AG10803 (cell line): ENCODE measurements around the gene ITPR2.

ENCODE experiments used
- DNase-seq: peaks from one replicate; pipeline ENCODE4 v3.0.0; 2010; ENCODE audit warnings: low read depth
- H3K4me3 ChIP-seq: 2 replicates; pipeline ENCODE4 v1.5.1; 2011; ENCODE audit warnings: mild to moderate bottlenecking, low read length, control low read depth
- CTCF ChIP-seq: conservative IDR thresholded peaks from 2 replicates; pipeline ENCODE4 v1.5.1; 2011; ENCODE audit warnings: mild to moderate bottlenecking, low read length, control low read depth, inconsistent platforms

Gene ITPR2

GRCh38 chr12:26848156-26848825, 15.3 kb upstream of the ITPR2 start:
- TF ChIP-seq CTCF: no peak
- H3K4me3 ChIP-seq: no peak overlapping the region
- peak; percentile 50 for DNase-seq

- TF ChIP-seq CTCF: no peak
- no peak overlapping the region for H3K4me3 ChIP-seq
- no peak for DNase-seq
These were observed 14.4 kb upstream of the ITPR2 start for GRCh38 chr12:26847431-26847830.

DNA sequence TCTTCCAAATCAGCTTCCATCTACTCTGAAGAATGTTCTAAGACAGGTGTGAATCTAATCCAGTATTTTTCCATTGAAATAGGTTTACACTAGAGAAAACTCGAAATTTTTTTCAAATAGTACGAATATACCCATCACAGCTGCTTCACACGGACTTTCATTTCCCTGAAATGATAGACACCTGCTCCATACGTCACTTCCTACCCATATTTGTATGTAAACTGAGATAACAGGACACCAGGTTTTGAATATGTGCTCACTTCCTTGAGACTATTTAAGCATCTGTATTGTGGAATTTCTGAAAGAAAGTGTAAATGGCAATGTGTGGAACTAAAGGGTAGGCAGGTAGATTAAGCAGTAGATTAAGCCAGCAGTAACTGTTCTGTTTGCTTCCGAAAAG, 13.4 kb upstream of the ITPR2 start:
- no peak overlapping the region for H3K4me3 ChIP-seq
- DNase-seq: no peak
- TF ChIP-seq CTCF: no peak

DNA sequence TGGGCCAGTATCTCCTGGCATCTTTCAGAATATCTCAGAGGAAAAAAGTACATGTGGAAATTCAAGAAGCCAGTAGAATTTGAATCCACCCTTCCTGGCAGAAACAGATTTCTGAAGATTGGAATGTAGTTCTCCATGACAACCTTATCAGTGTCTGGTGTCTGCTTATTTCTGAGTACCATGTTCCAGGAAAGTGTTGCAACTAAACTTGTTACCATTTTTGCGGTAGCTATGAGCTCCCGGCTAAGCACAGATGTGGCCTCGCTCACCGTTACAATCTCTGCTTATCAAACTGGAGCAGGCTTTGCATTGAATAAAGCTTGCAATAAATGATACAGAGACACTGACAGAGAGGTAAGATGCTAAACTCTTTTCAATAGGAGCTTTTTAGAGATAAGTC, 13.0 kb upstream of the ITPR2 start:
- no peak overlapping the region for H3K4me3 ChIP-seq
- peak; percentile 84 for DNase-seq
- no peak for TF ChIP-seq CTCF

DNA sequence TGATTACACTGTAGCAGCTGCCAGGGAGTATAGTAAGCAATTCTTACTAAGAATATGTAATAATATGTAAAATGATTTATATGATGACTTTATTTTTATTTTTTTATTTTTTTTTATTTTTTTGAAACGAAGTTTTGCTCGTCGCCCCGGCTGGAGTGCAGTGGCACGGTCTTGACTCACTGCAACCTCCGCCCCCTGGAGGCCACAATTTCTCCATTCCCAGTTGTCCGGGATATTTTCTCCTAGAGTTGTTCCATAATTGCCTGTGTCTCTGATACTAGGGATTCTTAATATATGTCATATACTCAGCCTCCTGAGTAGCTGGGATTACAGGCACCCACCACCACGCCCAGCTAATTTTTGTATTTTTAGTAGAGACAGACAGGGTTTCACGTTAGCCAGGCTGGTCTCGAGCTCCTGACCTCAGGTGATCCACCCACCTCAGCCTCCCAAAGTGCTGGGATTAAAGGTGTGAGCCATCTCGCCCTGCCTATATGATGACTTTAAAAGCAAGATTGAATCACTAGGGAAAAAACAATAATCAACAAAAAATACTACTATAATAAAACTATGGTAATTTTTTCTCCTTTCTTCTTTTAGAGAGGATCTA, 12.2 kb upstream of the ITPR2 start:
- DNase-seq: peak; percentile 56
- no peak overlapping the region for H3K4me3 ChIP-seq
- TF ChIP-seq CTCF: peak; percentile 72

DNA sequence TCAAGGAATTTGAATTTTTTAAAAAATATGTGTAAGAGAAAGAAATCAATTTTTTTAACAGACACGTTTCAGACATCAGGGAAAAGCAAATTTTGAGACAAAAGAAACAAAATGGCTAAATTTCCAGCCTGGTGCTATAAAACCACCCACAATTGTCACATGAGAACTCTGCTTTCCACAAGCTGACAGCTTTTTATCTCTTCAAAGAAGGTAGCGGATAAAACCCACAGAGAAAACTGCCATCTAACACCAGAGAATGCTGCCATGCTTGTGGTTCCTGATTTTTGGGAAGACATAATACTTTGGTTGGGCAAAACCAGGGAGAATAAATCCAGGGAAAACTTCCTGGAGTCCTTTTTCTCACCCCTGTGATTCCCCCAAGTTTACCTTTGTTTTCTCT, 10.3 kb upstream of the ITPR2 start:
- H3K4me3 ChIP-seq: no peak overlapping the region
- DNase-seq: no peak
- TF ChIP-seq CTCF: no peak

GRCh38 chr12:26841085-26841484, 8.1 kb upstream of the ITPR2 start:
- no peak for TF ChIP-seq CTCF
- H3K4me3 ChIP-seq: no peak overlapping the region
- no peak for DNase-seq
